IPS-11a (cell line): Measurements from ENCODE around the gene EFCC1.

Source experiments
- H3K4me3 ChIP-seq: one replicate; pipeline ENCODE4 v1.5.1; 2013; ENCODE audit warnings: low read depth, low read length, control low read depth

The EFCC1 gene

GRCh38 chr3:128994581-128995546 is 6.2 kb upstream of the EFCC1 start:
- H3K4me3 ChIP-seq, result no peak overlapping the region

- no peak overlapping the region for H3K4me3 ChIP-seq
These were observed 5.4 kb upstream of the EFCC1 start for GRCh38 chr3:128995737-128996136.

- no peak overlapping the region for H3K4me3 ChIP-seq
These were observed 4.9 kb upstream of the EFCC1 start for GRCh38 chr3:128996200-128996599.

GRCh38 chr3:128996726-128997125 is 4.4 kb upstream of the EFCC1 start:
- no peak overlapping the region for H3K4me3 ChIP-seq

GRCh38 chr3:128997486-128998133 is 3.5 kb upstream of the EFCC1 start:
- H3K4me3 ChIP-seq, result no peak overlapping the region

- no peak overlapping the region for H3K4me3 ChIP-seq
These were observed 2.5 kb upstream of the EFCC1 start for GRCh38 chr3:128998561-128998960.

GRCh38 chr3:128999102-128999501 is 2.0 kb upstream of the EFCC1 start:
- no peak overlapping the region for H3K4me3 ChIP-seq

- H3K4me3 ChIP-seq, result peak overlapping the region; percentile 59
These were observed 383 bp upstream of the EFCC1 start for GRCh38 chr3:129000742-129001100.

- peak overlapping the region; percentile 59 for H3K4me3 ChIP-seq
These were observed 885 bp downstream of the EFCC1 start for GRCh38 chr3:129001806-129002572.

- no peak overlapping the region for H3K4me3 ChIP-seq
These were observed 1.8 kb downstream of the EFCC1 start for GRCh38 chr3:129002573-129003569.

- no peak overlapping the region for H3K4me3 ChIP-seq
These were observed 2.5 kb downstream of the EFCC1 start for GRCh38 chr3:129003578-129004112.

GRCh38 chr3:129004639-129005295 is 3.7 kb downstream of the EFCC1 start:
- H3K4me3 ChIP-seq, result no peak overlapping the region

- H3K4me3 ChIP-seq, result no peak overlapping the region
These were observed 4.6 kb downstream of the EFCC1 start for GRCh38 chr3:129005526-129006303.

GRCh38 chr3:129006864-129007263 is 5.8 kb downstream of the EFCC1 start:
- no peak overlapping the region for H3K4me3 ChIP-seq

GRCh38 chr3:129007792-129008191 is 6.7 kb downstream of the EFCC1 start:
- no peak overlapping the region for H3K4me3 ChIP-seq

- no peak overlapping the region for H3K4me3 ChIP-seq
These were observed 8.2 kb downstream of the EFCC1 start for GRCh38 chr3:129009266-129009665.

GRCh38 chr3:129010310-129010956 is 9.3 kb downstream of the EFCC1 start:
- no peak overlapping the region for H3K4me3 ChIP-seq

GRCh38 chr3:129013491-129013891 is 12.4 kb downstream of the EFCC1 start:
- no peak overlapping the region for H3K4me3 ChIP-seq
